Esophagus squamous epithelium (tissue), 5 donors: ENCODE measurements around the gene SLC39A5. TPM values are rescaled to one million over a fixed set of nuclear protein-coding genes. Genes with fewer than 3 reads are reported as not detected.

Experiments
- DNase-seq: peaks from one replicate; lab custom pipeline; 2025; lab: John Stamatoyannopoulos, UW
- H3K27ac ChIP-seq, 4 donors: fragments of 200-600 bp; sonication (generic); one replicate each; pipeline ENCODE4 v1.5.1; 2016 to 2019; ENCODE audit warnings: mild to moderate bottlenecking in 1 of 4
- H3K27me3 ChIP-seq, 4 donors: fragments of 200-600 bp; sonication (generic); 1 replicate in 3 of 4; 2 replicates in 1 of 4; pipeline versions ENCODE4 v1.5.1 to v1.6.0; 2017 to 2021; ENCODE audit warnings: antibody characterized with exemption in 1 of 4
- H3K36me3 ChIP-seq, 3 donors: fragments of 200-600 bp; sonication (generic); one replicate each; pipeline ENCODE4 v1.5.1; 2016 to 2019
- H3K4me1 ChIP-seq, 3 donors: fragments of 200-600 bp; sonication (generic); one replicate each; pipeline ENCODE4 v1.5.1; 2017 to 2019
- H3K4me3 ChIP-seq, 4 donors: fragments of 200-600 bp; sonication (generic); 1 replicate in 3 of 4; 2 replicates in 1 of 4; pipeline ENCODE4 v1.5.1; 2016 to 2019; ENCODE audit warnings: mild to moderate bottlenecking in 2 of 4, moderate library complexity in 1 of 4
- H3K9me3 ChIP-seq, 3 donors: fragments of 200-600 bp; sonication (generic); one replicate each; pipeline ENCODE4 v1.5.1; 2016 to 2019
- POLR2A ChIP-seq, 4 donors: fragments of 450-650 bp; IDR thresholded peaks; one replicate each; pipeline ENCODE4 v1.6.1; 2017; ENCODE audit warnings: antibody characterized with exemption in 4 of 4, mild to moderate bottlenecking in 4 of 4, moderate library complexity in 3 of 4
- WGBS, 2 donors: methylation state at CpG; one replicate each; pipeline ENCODE4 v1.1.5; 2018; 5-methylcytosine and 5-hydroxymethylcytosine counted together
- intact Hi-C: fragments of 100-400 bp; cut with DNase I; formaldehyde crosslinking; loops from one replicate; pipeline ENCODE4 v1.15.0; 2022
- total RNA-seq, 4 donors: library from RNA; depleted of rRNA; stranded (reverse); fragments of >200 nt; gene quantifications; one replicate each; pipeline ENCODE4 v1.1.0, GENCODE V29; 2016
- TF ChIP-seq, protein P1 (sequence below), 6 experiments: fragments of 450-650 bp in 4 of 6; fragments of 200-600 bp in 2 of 6; sonication (generic) in 2 of 6; IDR thresholded peaks; one replicate each; pipeline ENCODE4 v1.5.1; 2016 to 2019; ENCODE audit warnings: antibody characterized with exemption in 6 of 6, mild to moderate bottlenecking in 4 of 6, moderate library complexity in 4 of 6
- donor health status: DM: yes; HTN: yes; CAD: no.

Gene SLC39A5
- total RNA-seq, 4 donors from 2014 or later = 1.1 TPM; not detected in 3

DNA sequence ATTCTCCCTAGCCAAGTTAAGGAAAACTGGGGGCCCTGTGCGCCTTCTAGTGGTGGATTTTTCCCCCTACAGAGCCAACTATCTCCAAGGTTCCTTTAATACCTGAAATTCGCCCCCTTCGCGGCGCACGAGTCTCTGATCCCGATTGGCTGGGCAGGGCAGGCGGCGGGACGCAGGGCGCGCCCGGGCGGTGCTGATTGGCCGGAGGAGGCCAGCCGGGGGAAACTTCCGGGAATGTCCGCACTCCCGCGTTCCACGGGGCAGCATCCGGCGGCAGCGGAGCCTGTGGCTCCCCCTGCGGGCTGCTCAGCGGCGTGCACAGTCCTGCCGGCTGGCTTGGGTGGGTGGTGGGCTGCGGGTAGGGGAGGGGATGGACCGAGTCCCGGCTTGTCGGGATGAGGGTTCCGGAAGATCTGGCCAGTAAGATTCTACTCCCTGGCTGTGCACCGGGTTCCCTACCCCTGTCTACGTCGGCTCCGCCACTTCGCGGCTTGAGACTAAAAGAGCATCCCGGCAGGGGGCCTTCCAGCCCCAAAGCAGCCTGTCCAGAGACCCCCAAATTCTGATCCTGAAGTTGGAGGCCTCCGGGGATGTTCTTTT, 5.6 kb upstream of the SLC39A5 start, which contains the start of gene NABP2:
Gene NABP2, plus strand, starts transcription at position 241 of the 600 bp plus-strand sequence. CDS start 515 bp downstream, outside the sequence.
- peaks cover 0 to 37% (median 7%) of the 10 kb centered on the region in 3 donors for H3K36me3 ChIP-seq
- WGBS, 2 donors = 0% methylated on average over 1 to 16 of the region's 41 CpGs
- H3K4me3 ChIP-seq = peak within 1 kb of the TSS; percentile 67 to 81 (median 69)
- no peaks in the 10 kb centered on the region for H3K27me3 ChIP-seq
- peaks cover 33 to 54% (median 37%) of the 10 kb centered on the region in 3 donors for H3K4me1 ChIP-seq
- DNase-seq = peak; percentile 74
- H3K9me3 ChIP-seq = no peaks in the 10 kb centered on the region
- peak within 1 kb of the TSS; percentile 80 to 99 (median 98) for H3K27ac ChIP-seq
- intact Hi-C loops = no loop called here
- TF ChIP-seq, protein P1, sequence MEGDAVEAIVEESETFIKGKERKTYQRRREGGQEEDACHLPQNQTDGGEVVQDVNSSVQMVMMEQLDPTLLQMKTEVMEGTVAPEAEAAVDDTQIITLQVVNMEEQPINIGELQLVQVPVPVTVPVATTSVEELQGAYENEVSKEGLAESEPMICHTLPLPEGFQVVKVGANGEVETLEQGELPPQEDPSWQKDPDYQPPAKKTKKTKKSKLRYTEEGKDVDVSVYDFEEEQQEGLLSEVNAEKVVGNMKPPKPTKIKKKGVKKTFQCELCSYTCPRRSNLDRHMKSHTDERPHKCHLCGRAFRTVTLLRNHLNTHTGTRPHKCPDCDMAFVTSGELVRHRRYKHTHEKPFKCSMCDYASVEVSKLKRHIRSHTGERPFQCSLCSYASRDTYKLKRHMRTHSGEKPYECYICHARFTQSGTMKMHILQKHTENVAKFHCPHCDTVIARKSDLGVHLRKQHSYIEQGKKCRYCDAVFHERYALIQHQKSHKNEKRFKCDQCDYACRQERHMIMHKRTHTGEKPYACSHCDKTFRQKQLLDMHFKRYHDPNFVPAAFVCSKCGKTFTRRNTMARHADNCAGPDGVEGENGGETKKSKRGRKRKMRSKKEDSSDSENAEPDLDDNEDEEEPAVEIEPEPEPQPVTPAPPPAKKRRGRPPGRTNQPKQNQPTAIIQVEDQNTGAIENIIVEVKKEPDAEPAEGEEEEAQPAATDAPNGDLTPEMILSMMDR (IDR thresholded peaks at IDR 0.05) = peak; percentile 83 to 98 (median 90)
- peak in 2 of 4 donors; percentile 5 to 30 for TF ChIP-seq POLR2A (IDR thresholded peaks at IDR 0.05)

DNA sequence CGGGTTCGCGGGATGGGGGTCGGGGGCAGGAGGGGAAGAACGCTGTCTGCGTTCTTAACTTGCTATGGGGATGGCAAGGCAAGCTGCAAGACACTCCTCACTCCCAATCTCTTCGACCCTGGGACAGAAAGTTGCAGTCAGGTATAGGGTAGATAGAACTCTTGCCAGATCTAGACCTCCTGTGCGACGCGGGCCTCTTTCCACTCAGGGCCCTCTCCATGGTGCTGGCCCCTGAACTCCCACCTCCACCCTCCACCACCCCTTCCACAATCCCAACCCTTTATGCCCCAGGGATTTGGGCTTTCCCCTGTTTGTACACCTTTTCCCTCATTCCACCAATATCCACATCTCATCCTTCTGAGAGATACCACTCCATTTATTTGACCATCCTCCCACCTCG, 4.9 kb upstream of the SLC39A5 start:
- Histone ChIP-seq H3K27ac (peak overlapping the region; percentile 80 to 99 (median 92)), H3K4me3 (peak overlapping the region; percentile 67 to 81 (median 69)), H3K4me1 (peaks cover 32 to 47% (median 33%) of the 10 kb centered on the region in 3 donors), H3K9me3 (no peaks in the 10 kb centered on the region), H3K27me3 (no peaks in the 10 kb centered on the region), H3K36me3 (peaks cover 0 to 40% (median 7%) of the 10 kb centered on the region in 3 donors)
- DNase-seq = no peak
- intact Hi-C loops = no loop called here
- no peak for TF ChIP-seq POLR2A (IDR thresholded peaks at IDR 0.05)
- TF ChIP-seq, protein P1 (IDR thresholded peaks at IDR 0.05) = no peak
- 54 to 70% methylated on average over 9 to 10 of the region's 11 CpGs for WGBS, 2 donors

DNA sequence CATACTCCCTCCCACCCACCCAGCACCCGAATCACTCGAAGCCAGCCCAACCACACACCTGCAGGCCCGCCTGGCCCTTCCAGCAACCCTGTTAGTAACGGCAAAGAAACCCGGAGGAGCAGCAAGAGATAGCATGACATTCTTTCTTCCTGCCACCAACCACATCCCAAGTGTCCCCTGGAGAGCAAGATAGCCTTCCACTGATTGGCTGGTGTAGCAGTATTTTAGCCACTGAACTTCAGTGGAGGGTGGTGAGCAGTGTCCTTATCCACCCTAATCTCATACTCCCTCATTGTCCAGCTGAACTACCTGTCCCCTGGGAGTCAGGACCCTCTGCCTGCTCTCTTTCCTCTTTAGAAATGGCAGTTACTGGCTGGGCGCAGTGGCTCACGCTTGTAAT, 769 bp upstream of the SLC39A5 start:
- Histone ChIP-seq H3K4me1 (peaks cover 7 to 13% (median 9%) of the 10 kb centered on the region in 3 donors), H3K9me3 (no peaks in the 10 kb centered on the region), H3K36me3 (peaks cover 0 to 40% (median 7%) of the 10 kb centered on the region in 3 donors), H3K27ac (no peak overlapping the region), H3K4me3 (no peak overlapping the region), H3K27me3 (no peaks in the 10 kb centered on the region)
- DNase-seq = no peak
- WGBS, 2 donors = 83 to 96% methylated on average over 4 of the region's 7 CpGs
- intact Hi-C loops = no loop called here
- TF ChIP-seq POLR2A (IDR thresholded peaks at IDR 0.05) = no peak
- TF ChIP-seq, protein P1 (IDR thresholded peaks at IDR 0.05) = no peak

DNA sequence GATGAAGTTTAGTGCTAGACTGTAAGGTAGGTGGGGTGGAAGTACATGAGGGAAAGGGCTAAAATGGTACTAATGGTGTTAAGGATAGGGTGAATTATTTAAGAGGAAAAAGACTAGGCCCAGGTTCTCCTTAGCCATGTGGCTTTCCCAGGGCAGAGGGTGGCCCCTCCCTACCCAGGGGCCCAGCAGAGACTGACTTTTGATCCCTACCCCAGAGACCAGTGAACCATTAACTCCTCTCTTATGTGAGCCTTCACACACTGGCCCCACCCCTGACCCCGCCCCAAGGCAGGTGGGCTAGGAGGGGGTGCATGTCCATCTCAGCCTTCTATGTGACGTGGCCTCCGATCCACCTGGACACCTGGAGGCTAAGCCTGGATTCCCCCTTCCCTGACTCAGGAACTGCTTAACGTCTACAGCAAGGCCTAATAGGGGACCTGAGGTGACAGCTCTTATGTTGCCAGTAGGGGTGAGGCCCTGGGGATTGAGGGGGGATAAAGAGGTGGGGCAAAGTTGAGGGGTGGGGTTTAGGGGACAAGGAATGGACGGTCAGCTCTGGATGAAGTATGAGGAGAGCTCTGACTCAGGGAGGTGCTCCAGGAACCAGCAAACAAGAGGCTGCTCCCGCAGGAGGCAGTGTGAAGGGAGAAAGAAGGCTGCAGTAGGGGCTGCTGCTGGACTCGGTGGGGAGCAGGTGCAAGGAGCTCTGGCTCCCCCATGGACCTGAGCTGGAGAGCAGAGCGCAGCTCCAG, 757 bp downstream of the SLC39A5 start:
- Histone ChIP-seq H3K4me3 (no peak overlapping the region), H3K27me3 (no peaks in the 10 kb centered on the region), H3K36me3 (peaks cover 0 to 38% (median 7%) of the 10 kb centered on the region in 3 donors), H3K9me3 (no peaks in the 10 kb centered on the region), H3K27ac (no peak overlapping the region), H3K4me1 (no peaks in the 10 kb centered on the region)
- TF ChIP-seq, protein P1 (IDR thresholded peaks at IDR 0.05) = no peak
- no peak for TF ChIP-seq POLR2A (IDR thresholded peaks at IDR 0.05)
- 69 to 73% methylated on average over 5 of the region's 8 CpGs for WGBS, 2 donors
- intact Hi-C loops = no loop called here
- DNase-seq = no peak

DNA sequence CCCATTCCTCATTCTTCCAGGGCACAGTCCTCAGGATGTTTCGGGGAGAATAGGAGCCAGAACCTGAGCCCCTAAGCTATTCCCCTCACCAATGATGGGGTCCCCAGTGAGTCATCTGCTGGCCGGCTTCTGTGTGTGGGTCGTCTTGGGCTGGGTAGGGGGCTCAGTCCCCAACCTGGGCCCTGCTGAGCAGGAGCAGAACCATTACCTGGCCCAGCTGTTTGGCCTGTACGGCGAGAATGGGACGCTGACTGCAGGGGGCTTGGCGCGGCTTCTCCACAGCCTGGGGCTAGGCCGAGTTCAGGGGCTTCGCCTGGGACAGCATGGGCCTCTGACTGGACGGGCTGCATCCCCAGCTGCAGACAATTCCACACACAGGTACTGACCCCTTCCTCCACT, 1.3 kb downstream of the SLC39A5 start:
- no peak overlapping the region for H3K4me3 ChIP-seq
- H3K4me1 ChIP-seq = no peaks in the 10 kb centered on the region
- peaks cover 0 to 32% (median 7%) of the 10 kb centered on the region in 3 donors for H3K36me3 ChIP-seq
- no peaks in the 10 kb centered on the region for H3K9me3 ChIP-seq
- 100% methylated on average over 1 of the region's 11 CpGs; no CpG with 5 or more reads in 1 of the 2 donors for WGBS, 2 donors
- no peak for DNase-seq
- TF ChIP-seq, protein P1 (IDR thresholded peaks at IDR 0.05) = no peak
- no peak for TF ChIP-seq POLR2A (IDR thresholded peaks at IDR 0.05)
- H3K27me3 ChIP-seq = no peaks in the 10 kb centered on the region
- no peak overlapping the region for H3K27ac ChIP-seq
- intact Hi-C loops = no loop called here
